Neural cell (in vitro differentiated cells): ENCODE measurements around the gene RHOA.

Experiments used
- EP300 ChIP-seq: fragments of 450-650 bp; conservative IDR thresholded peaks from 2 replicates; pipeline ENCODE4 v1.6.1; 2014; ENCODE audit warnings: antibody characterized with exemption, mild to moderate bottlenecking, moderate library complexity; ENCODE audit not compliant: poor library complexity, severe bottlenecking
- EZH2 ChIP-seq: fragments of 200-600, 300-800 bp; shearing (Covaris generic), sonication (generic); IDR thresholded peaks from 2 replicates; pipeline ENCODE4 v1.6.1; 2014; ENCODE audit warnings: antibody characterized with exemption, low read length, borderline replicate concordance, mild to moderate bottlenecking; ENCODE audit not compliant: insufficient read depth, poor library complexity, severe bottlenecking
- MXI1 ChIP-seq: fragments of 450-650 bp; conservative IDR thresholded peaks from 2 replicates; pipeline ENCODE4 v1.6.1; 2014; ENCODE audit warnings: antibody characterized with exemption, mild to moderate bottlenecking; ENCODE audit not compliant: poor library complexity, severe bottlenecking
- POLR2AphosphoS5 ChIP-seq: IDR thresholded peaks from 2 replicates; pipeline ENCODE4 v1.6.1; 2012
- SMC3 ChIP-seq: fragments of 450-650 bp; conservative IDR thresholded peaks from 2 replicates; pipeline ENCODE4 v1.6.1; 2014; ENCODE audit warnings: antibody characterized with exemption, mild to moderate bottlenecking, moderate library complexity; ENCODE audit not compliant: poor library complexity
- TAF1 ChIP-seq: IDR thresholded peaks from 2 replicates; pipeline ENCODE4 v1.6.1; 2012; ENCODE audit warnings: low read depth
- TF ChIP-seq, protein P1 (sequence below): fragments of 450-650 bp; IDR thresholded peaks from 2 replicates; pipeline ENCODE4 v1.5.1; 2014; ENCODE audit warnings: antibody characterized with exemption, mild to moderate bottlenecking, moderate library complexity; ENCODE audit not compliant: poor library complexity, severe bottlenecking
- TF ChIP-seq, protein P2 (sequence below): IDR thresholded peaks from 2 replicates; pipeline ENCODE4 v1.6.1; 2012; ENCODE audit warnings: borderline replicate concordance

- TF ChIP-seq MXI1 (no peak), SMC3 (no peak), TAF1 (no peak), EP300 (no peak), POLR2AphosphoS5 (no peak), EZH2 (no peak)
- TF ChIP-seq, protein P1, sequence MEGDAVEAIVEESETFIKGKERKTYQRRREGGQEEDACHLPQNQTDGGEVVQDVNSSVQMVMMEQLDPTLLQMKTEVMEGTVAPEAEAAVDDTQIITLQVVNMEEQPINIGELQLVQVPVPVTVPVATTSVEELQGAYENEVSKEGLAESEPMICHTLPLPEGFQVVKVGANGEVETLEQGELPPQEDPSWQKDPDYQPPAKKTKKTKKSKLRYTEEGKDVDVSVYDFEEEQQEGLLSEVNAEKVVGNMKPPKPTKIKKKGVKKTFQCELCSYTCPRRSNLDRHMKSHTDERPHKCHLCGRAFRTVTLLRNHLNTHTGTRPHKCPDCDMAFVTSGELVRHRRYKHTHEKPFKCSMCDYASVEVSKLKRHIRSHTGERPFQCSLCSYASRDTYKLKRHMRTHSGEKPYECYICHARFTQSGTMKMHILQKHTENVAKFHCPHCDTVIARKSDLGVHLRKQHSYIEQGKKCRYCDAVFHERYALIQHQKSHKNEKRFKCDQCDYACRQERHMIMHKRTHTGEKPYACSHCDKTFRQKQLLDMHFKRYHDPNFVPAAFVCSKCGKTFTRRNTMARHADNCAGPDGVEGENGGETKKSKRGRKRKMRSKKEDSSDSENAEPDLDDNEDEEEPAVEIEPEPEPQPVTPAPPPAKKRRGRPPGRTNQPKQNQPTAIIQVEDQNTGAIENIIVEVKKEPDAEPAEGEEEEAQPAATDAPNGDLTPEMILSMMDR: no peak
- TF ChIP-seq, protein P2, sequence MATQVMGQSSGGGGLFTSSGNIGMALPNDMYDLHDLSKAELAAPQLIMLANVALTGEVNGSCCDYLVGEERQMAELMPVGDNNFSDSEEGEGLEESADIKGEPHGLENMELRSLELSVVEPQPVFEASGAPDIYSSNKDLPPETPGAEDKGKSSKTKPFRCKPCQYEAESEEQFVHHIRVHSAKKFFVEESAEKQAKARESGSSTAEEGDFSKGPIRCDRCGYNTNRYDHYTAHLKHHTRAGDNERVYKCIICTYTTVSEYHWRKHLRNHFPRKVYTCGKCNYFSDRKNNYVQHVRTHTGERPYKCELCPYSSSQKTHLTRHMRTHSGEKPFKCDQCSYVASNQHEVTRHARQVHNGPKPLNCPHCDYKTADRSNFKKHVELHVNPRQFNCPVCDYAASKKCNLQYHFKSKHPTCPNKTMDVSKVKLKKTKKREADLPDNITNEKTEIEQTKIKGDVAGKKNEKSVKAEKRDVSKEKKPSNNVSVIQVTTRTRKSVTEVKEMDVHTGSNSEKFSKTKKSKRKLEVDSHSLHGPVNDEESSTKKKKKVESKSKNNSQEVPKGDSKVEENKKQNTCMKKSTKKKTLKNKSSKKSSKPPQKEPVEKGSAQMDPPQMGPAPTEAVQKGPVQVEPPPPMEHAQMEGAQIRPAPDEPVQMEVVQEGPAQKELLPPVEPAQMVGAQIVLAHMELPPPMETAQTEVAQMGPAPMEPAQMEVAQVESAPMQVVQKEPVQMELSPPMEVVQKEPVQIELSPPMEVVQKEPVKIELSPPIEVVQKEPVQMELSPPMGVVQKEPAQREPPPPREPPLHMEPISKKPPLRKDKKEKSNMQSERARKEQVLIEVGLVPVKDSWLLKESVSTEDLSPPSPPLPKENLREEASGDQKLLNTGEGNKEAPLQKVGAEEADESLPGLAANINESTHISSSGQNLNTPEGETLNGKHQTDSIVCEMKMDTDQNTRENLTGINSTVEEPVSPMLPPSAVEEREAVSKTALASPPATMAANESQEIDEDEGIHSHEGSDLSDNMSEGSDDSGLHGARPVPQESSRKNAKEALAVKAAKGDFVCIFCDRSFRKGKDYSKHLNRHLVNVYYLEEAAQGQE: no peak
Measured at GRCh38 chr3:49410066-49410845, 1.5 kb downstream of the RHOA start.
